ENCODE measurements around the gene GRHL1.
A peak's percentile ranks its signal among the peaks of the same experiment; 100 is the strongest.

GRHL1 gene

DNA sequence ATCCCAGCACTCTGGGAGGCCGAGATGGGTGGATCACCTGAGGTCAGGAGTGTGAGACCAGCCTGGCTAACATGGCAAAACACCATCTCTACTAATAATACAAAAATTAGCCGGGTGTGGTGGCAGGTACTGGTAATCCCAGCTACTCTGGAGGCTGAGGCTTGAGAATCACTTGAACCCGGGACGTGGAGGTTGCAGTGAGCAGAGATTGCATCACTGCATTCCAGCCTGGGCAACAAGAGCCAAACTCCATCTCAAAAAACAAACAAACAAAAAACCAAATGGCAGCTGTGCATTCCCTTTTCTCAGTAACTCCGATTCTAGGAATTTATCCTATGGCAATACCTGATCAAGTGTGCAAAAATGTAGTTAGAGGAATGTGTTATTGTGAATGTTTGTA is 4.7 kb upstream of the GRHL1 start:
- in situ Hi-C loops (cut with MboI; ENCODE audit: low pct_unique_long_range_greater_than_20kb, low sequenced_read_pairs, unreplicated experiment): no loop called here
- TF ChIP-seq, protein P1, sequence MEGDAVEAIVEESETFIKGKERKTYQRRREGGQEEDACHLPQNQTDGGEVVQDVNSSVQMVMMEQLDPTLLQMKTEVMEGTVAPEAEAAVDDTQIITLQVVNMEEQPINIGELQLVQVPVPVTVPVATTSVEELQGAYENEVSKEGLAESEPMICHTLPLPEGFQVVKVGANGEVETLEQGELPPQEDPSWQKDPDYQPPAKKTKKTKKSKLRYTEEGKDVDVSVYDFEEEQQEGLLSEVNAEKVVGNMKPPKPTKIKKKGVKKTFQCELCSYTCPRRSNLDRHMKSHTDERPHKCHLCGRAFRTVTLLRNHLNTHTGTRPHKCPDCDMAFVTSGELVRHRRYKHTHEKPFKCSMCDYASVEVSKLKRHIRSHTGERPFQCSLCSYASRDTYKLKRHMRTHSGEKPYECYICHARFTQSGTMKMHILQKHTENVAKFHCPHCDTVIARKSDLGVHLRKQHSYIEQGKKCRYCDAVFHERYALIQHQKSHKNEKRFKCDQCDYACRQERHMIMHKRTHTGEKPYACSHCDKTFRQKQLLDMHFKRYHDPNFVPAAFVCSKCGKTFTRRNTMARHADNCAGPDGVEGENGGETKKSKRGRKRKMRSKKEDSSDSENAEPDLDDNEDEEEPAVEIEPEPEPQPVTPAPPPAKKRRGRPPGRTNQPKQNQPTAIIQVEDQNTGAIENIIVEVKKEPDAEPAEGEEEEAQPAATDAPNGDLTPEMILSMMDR (IDR thresholded peaks at IDR 0.05; ENCODE audit: extremely low read depth, insufficient read depth, missing control alignments): no peak
- no peak for DNase-seq (ENCODE audit: low spot score)

DNA sequence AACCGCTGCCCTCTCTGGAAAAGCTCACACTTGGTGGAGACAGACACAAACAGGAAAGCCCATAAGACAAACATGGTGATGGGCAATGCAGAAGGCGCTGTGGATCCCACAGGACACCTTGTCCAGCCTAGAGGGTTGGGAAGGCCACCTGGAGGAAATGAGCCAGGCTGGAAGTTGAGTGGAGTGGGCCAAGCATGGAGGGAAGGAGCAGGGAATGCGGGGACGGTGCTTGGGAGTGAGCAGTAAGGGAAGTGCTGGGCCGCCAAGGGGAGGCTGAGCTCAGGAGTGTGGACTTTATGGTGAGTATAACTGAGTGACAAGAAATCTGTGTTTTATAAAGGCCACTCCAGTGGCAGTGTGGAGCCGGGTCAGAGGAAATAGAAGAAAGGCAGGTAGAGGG is 2.8 kb upstream of the GRHL1 start:
- DNase-seq (ENCODE audit: low spot score): no peak
- TF ChIP-seq, protein P1 (IDR thresholded peaks at IDR 0.05; ENCODE audit: extremely low read depth, insufficient read depth, missing control alignments): no peak
- in situ Hi-C loops (cut with MboI; ENCODE audit: low pct_unique_long_range_greater_than_20kb, low sequenced_read_pairs, unreplicated experiment): no loop called here

DNA sequence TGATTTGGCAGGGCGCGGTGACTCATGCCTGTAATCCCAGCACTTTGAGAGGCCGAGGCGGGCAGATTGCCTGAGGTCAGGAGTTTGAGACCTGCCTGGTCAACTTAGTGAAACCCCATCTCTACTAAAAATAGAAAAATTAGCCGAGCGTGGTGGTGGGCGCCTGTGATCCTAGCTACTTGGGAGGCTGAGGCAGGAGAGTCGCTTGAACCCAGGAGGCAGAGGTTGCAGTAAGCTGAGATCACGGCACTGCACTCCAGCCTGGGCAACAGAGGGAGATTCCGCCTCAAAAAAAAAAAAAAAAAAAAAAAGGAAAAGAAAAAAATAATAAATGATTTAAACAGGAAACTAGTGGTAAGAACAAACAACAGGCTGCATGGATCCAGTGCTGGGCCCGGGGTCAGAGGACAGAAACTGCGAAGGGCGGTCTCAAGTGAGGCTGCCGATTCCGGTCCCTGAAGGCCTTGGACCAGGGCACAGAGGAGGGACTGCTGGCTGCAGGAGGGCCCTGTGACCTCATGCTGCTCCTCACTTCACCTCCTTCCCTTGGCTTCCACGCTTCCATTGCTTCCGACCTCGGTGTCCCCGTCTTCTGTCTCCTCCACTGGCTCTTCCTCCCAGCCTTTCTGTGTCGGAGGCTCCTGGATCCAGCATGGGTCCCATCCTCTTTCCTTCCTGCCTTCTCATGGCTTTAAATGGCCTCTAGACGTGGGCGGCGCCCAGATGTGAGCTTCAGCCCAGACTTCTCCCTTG is 2.1 kb upstream of the GRHL1 start:
- TF ChIP-seq, protein P1 (IDR thresholded peaks at IDR 0.05; ENCODE audit: extremely low read depth, insufficient read depth, missing control alignments): no peak
- in situ Hi-C loops (cut with MboI; ENCODE audit: low pct_unique_long_range_greater_than_20kb, low sequenced_read_pairs, unreplicated experiment): no loop called here
- no peak for DNase-seq (ENCODE audit: low spot score)

DNA sequence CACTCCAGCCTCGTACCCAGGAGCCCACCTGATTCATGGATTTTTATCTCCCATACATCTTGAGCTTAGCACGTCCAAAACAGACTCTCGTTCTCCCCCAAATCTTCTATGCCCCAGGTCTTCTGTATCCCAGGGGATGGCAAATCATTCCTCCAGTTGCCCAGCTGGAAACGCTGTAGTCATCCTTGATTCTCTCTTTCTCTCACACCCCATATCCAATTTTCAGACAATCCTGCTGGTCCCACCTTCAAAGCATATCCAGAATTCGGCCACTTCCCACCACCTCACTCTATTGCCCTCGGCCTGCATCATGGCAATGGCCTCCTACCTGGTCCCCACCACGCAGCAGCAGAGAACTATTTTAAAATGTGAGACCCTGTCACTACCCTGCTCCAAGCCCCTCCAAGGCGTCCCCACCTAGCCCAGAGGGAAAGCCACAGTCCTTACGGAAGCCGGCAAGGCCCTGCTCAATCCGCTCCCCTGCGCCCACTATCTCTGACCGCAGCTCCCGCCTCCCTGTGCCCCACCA is 1.4 kb upstream of the GRHL1 start:
- TF ChIP-seq, protein P1 (IDR thresholded peaks at IDR 0.05; ENCODE audit: extremely low read depth, insufficient read depth, missing control alignments): no peak
- in situ Hi-C loops (cut with MboI; ENCODE audit: low pct_unique_long_range_greater_than_20kb, low sequenced_read_pairs, unreplicated experiment): no loop called here
- DNase-seq (ENCODE audit: low spot score): no peak

DNA sequence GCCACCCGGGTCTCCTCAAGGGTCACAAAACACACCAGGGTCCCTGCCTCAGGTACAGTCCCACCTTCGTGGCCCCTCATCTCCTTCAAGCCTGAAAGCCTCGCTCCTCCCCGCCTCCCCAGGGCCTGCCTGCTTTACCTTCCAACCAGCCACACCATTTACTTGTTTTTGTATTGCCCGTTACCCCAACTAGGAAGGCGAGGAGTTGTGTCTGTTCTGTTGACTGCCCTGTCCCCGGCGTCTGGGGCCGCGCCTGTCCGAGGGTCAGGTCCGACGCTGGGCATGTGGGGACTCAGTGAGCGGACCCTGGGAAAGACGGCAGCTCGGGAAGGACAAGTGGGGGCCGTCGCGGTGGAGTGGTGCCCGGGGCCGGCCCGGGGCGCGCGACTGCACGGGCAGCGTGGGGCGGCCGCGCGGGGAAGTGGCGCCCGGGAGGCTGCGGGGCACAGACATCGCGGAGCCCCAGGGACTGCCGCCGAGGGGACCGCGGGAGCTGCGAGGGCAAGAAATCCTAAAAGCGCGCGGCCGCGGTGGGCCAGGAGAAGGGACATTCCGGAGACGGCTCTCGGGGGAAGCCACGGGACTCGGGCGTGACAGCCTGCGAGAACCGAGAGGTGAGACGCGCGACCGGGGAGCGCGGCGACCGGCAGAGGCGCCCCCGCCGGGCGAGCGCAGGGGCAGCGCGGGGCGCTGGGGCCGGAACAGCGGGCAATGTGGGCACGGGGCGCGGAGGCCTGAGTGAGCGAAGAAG is 797 bp upstream of the GRHL1 start:
- DNase-seq (ENCODE audit: low spot score): peak; percentile 84
- TF ChIP-seq, protein P1 (IDR thresholded peaks at IDR 0.05; ENCODE audit: extremely low read depth, insufficient read depth, missing control alignments): no peak
- in situ Hi-C loops (cut with MboI; ENCODE audit: low pct_unique_long_range_greater_than_20kb, low sequenced_read_pairs, unreplicated experiment): no loop called here

DNA sequence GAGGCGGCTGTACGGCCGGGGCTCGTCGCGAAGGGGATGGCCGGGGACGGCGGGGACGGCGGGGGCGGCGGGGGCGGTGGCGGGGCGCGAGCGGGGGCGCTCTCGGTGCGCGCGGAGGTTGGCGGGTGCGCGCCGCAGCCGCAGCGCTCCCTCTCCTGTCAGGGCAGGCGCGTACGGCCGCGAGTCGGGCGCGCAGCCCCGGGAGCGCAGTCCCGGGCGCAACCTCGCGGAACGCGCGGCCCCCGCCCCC is 296 bp upstream of the GRHL1 start:
- in situ Hi-C loops (cut with MboI; ENCODE audit: low pct_unique_long_range_greater_than_20kb, low sequenced_read_pairs, unreplicated experiment): no loop called here

More for the DNA sequence above, 296 bp upstream of the GRHL1 start:
- no peak for DNase-seq (ENCODE audit: low spot score)
- TF ChIP-seq, protein P1 (IDR thresholded peaks at IDR 0.05; ENCODE audit: extremely low read depth, insufficient read depth, missing control alignments): no peak

Data from GM13977 (cell line).